Measurements from ENCODE around the gene POLR2L.

Gene POLR2L

DNA sequence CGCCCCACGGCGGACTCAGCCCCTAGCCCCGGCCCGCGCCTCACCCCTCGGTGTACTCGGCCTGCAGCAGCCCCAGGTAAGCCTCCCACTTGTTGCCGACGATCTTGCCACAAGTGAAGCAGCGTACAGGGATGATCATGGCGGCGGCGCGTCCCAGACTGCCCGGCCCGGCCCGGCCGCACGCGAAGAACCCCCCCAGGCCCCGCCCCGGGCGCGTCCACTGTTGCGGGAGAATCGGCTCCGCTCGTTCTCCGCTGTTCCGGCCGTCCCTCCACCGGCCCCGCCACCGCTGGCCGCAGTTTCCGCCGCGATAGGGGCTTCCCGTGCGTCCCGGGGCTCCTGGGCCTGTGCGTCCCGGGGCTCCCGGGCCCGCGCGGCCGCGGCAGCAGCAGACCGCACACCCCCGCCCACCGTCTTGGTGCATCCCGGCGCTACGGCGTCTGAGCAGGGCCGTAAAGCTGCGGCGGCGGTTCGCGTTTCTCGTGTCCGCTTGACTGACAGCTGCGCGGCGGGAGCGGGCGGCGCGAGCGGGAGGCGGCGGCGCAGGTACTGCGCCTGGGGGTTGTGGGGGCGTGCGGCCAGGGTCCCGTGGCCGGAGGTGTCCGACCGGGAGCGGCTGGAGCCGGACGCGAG, at the start of gene POLR2L, which contains the start of gene TSPAN4:
POLR2L (minus strand) TSS at position 160 of the 633 bp plus-strand sequence; CDS start at position 139, 21 bp downstream.
TSPAN4 (plus strand) TSS at position 483 of the 633 bp plus-strand sequence. CDS start 7,453 bp downstream, outside the sequence.
- peak; percentile 89 for DNase-seq

- DNase-seq: peak; percentile 55
These were observed 48.6 kb upstream of the POLR2L start for GRCh38 chr11:890794-891540.

DNA sequence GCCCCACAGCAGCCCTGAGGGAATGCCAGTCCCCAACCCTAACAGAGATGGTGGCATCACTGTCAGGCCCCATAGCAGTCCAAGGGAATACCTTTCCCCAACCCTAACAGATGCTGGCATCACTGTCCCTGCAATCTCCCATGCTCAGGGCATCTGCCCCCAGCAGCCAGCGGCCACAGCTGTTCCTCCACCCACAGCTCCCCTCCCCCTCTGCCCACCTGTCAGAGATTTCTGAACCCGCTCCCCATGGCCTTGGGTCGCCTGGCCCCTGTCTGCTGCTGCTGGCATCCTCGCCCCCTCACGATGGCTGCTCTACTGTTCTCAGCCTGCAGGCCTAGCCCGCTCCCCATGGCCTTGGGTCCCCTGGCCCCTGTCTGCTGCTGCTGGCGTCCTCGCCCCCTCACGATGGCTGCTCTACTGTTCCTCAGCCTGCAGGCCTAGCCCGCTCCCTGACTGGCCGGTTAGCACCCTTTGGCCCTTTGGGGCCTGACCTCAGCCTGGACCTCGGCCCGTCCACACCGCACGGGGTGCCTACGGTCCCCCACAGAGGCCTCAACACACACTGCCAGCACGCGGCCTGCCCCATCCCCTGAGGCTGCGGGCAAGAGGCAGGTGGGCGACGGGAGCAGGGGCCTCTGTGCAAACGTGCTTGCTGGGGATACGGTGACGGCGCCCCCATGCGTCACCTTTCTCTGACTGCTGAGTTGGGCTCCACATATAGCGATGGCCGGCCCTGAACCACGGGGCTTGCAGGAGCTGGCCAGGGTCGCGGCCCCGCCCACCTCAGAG, 47.6 kb upstream of the POLR2L start:
- DNase-seq: no peak

GRCh38 chr11:889257-889656, 46.9 kb upstream of the POLR2L start:
- DNase-seq: no peak

- DNase-seq: no peak
These were observed 46.2 kb upstream of the POLR2L start for GRCh38 chr11:888310-889212.

DNA sequence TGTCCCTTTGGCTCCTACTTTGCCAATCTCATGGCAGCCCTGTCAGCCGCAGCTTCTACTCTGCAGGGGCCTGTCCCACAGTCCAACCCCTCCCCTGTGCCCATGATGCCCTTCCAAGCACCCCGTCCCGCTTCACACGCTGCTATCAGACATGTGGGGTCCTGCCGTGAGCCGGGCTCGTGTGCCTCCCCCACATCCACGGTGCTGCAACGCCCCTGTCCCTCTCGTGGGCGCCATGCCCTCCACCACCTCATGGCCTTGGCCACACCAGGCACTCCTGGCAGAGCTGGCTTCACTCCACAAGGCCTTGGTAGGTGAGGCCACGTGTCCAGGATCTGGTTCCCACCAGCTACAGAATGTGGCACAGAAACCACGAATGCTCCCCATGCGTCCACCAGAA, 45.3 kb upstream of the POLR2L start:
- DNase-seq: no peak

DNA sequence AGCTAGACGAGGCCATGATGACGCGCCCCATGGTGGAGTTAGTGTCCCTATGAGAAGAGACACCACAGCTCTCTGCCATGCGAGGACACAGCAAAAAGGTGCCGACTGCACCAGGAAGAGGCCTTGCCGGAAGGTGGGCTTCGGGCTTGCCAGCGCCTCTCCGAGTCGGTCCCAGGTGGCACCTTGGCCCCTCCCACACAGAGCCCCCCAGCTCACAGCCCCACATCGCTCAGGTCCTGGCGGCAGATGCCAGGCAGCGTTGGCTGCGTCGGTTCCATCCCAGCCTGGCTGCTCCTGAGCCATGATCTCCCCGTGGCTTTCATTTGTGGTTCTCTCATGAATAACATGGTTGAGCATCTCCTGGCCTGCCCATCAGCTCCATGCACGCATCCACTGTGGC, 44.2 kb upstream of the POLR2L start:
- no peak for DNase-seq

DNA sequence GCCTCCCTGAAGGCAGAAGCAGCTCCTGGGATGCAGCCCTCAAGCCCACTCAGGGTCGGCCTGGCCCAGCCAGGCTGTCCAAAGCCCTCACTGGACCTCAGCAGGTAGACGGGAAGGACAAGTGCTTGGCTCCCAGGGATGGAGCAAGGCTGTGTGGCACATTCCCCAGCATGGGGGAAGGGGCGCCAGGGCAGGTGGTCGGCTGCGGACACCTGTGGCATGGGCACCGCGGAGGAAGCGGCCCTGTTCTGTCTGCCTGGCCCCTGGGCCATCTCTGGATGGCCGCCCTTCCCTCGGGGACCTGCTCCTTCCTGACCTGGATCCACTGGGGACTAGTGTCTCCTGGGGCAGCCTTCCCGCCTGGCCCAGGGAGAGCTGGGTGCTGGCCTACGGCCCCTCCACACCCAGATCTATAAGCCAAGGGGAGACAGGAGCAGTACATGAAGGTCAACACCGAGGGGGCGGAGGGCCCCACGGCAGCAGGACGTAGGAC, 42.3 kb upstream of the POLR2L start:
- no peak for DNase-seq

GRCh38 chr11:883527-883926, 41.2 kb upstream of the POLR2L start:
- no peak for DNase-seq

- DNase-seq: no peak
These were observed 40.3 kb upstream of the POLR2L start for GRCh38 chr11:882596-882995.

GRCh38 chr11:880447-880846, 38.1 kb upstream of the POLR2L start:
- DNase-seq: no peak

GRCh38 chr11:877565-877964, 35.2 kb upstream of the POLR2L start:
- DNase-seq: no peak

- DNase-seq: peak; percentile 23
These were observed 34.2 kb upstream of the POLR2L start for GRCh38 chr11:876545-876944.

DNA sequence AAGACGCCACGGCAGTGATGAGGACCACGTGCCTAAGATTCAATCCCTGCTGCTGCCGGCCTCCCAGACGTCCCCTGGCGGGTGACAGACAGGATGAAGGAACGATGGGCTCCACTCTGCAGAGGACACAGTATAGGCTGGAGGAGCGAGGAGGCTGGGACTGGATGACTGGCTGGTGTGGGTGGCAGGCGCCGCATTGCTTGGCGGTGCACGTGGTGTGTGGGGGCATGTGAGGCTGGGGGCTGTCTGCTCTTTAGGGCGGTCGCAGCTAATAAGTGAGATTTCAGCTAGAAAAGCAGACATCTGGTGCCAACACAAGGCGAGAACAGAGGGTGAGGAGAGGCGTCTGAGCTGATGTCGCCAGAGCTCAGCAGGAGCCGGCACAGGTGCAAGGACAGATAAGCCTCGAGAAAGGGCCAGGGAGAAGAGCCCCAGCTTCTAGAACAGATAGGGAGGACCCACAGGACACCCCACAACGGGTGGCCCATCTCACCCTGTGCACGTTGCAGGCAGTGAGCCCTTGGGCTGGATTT, 33.5 kb upstream of the POLR2L start:
- no peak for DNase-seq

GRCh38 chr11:875203-875602, 32.9 kb upstream of the POLR2L start:
- no peak for DNase-seq

DNA sequence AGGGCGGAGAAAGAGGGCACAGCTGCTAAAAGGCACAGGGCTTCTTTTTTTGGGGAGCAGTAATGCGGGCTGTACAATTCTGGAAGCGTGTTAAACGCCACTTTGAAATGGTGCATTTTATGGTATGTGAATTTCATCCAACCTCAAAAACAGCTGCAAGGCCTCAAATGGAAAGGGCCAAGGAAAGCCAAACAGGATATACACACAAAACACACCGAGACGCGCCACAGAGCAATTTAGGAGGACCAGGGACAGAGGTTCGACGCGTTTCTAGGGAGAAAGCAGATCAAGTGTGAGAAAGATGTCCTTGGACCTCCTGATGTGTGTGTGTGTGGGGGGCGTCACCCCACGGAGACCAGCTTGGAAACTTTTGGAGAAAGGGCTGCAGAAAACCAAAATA, 31.4 kb upstream of the POLR2L start:
- DNase-seq: no peak

DNA sequence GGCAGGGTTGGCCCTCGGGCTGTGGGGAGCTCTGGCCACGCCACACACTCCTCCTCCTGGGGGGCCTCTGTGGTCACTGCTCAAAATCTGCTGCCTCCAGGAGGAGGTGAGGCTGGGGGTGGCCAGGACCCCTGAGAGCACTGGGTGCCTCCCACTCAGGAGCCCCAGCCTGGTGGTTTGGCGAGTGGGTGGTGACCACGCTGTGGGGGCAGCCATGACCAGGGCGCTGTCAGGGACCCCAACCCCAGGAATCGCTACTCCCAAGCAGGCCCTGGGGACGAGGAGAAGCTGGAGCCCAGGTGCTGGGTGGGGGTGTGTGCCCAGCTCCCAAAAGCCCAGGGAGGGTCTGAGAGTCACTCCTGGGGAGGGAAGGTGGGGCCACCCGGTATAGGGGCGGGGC, 30.5 kb upstream of the POLR2L start:
- DNase-seq: no peak

DNA sequence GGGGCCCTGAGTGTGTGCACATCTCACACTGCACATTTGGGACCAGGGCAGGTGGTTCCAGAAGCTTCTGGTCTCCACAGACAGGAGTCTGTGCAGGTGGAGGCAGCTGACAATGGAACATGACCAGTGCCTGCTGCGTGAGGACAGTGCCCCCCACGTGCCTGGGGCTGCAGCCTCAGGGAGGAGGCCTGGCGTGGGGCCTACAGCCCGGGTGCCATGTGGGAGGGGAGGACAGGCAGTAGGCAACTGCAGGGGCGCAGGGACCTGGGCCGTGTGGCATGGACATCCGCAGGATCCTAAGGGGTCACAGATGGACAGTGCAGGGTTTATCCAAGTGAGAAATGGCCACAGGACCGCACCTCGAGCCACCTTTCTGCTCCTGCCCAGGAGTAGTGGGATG, 29.1 kb upstream of the POLR2L start:
- no peak for DNase-seq

GRCh38 chr11:870418-870817, 28.1 kb upstream of the POLR2L start:
- DNase-seq: no peak

DNA sequence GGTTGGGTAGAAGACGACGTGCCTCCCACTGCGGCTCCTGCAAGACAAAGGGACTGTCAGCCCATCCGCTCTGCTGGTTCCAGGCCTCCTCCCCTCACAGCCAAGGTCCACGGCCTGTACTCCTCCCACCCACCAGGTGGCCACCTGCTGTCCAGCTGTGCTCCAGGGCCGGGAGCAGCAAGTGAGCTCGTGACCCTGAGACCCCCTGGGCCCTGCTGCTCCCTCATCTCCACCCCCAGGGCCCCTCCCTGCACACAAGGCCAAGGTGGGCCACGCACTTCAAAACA, 27.7 kb upstream of the POLR2L start:
- DNase-seq: no peak

- no peak for DNase-seq
These were observed 27.2 kb upstream of the POLR2L start for GRCh38 chr11:869399-870126.

DNA sequence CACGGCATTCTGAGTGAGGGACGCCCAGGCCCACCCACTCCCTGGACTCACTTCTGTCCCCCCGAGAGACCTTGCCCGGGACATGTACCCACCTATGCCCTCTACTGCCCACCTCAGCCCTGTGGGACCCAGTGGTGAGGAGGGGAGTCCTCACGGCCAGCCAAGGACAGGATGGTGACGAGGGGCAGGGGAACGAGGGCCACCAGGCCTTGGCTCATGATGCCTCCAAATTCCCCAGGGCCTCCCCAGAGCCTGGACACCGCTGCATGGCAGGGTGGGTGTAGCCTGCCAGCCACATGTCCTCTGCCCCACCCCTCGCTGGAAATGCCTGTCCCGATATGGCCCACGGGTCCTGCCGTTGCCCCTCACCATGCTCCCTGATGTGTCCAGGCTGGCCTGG, 26.5 kb upstream of the POLR2L start:
- DNase-seq: no peak

Data from NCI-H345 (cell line).